HG02885 (cell line): Measurements from ENCODE around the gene ZSWIM6.
A peak's percentile ranks its signal among the peaks of the same experiment; 100 is the strongest.
"Not testable (repeated sequence)": the region's sequence is repeated elsewhere in the genome, so short reads cannot be mapped to it uniquely, and the experiment has no call there.

Experiments used
- ATAC-seq: cut with Tn5 transposase; IDR thresholded peaks from one replicate; pipeline ENCODE4 v1.9.1; 2021; ENCODE audit warnings: mild to moderate bottlenecking; ENCODE audit not compliant: unreplicated experiment, poor library complexity

ZSWIM6 gene

GRCh38 chr5:61402244-61402823 lies 70.3 kb downstream of the ZSWIM6 start:
- no peak for ATAC-seq

GRCh38 chr5:61402970-61403900 lies 71.2 kb downstream of the ZSWIM6 start:
- ATAC-seq, result no peak

GRCh38 chr5:61405511-61406295 lies 73.6 kb downstream of the ZSWIM6 start:
- no peak for ATAC-seq

GRCh38 chr5:61406497-61406896 lies 74.4 kb downstream of the ZSWIM6 start:
- not testable (repeated sequence) for ATAC-seq

- no peak for ATAC-seq
Observed at GRCh38 chr5:61407706-61408270, 75.7 kb downstream of the ZSWIM6 start.

- peak; percentile 99 for ATAC-seq
Observed at GRCh38 chr5:61408476-61409168, 76.6 kb downstream of the ZSWIM6 start.

GRCh38 chr5:61409568-61409967 lies 77.5 kb downstream of the ZSWIM6 start:
- no peak for ATAC-seq

GRCh38 chr5:61410811-61411210 lies 78.8 kb downstream of the ZSWIM6 start:
- ATAC-seq, result no peak

- no peak for ATAC-seq
Observed at GRCh38 chr5:61412361-61412760, 80.3 kb downstream of the ZSWIM6 start.

GRCh38 chr5:61413205-61413604 lies 81.1 kb downstream of the ZSWIM6 start:
- ATAC-seq, result not testable (repeated sequence)

- no peak for ATAC-seq
Observed at GRCh38 chr5:61414806-61415205, 82.7 kb downstream of the ZSWIM6 start.

GRCh38 chr5:61416010-61416409 lies 84.0 kb downstream of the ZSWIM6 start:
- peak; percentile 40 for ATAC-seq

GRCh38 chr5:61416420-61416819 lies 84.4 kb downstream of the ZSWIM6 start:
- peak; percentile 22 for ATAC-seq

GRCh38 chr5:61417340-61417739 lies 85.3 kb downstream of the ZSWIM6 start:
- no peak for ATAC-seq

GRCh38 chr5:61417851-61418250 lies 85.8 kb downstream of the ZSWIM6 start:
- no peak for ATAC-seq

- no peak for ATAC-seq
Observed at GRCh38 chr5:61419106-61419505, 87.0 kb downstream of the ZSWIM6 start.

GRCh38 chr5:61420016-61420415 lies 88.0 kb downstream of the ZSWIM6 start:
- ATAC-seq, result no peak

GRCh38 chr5:61421262-61421661 lies 89.2 kb downstream of the ZSWIM6 start:
- ATAC-seq, result not testable (repeated sequence)

GRCh38 chr5:61423487-61424145 lies 91.6 kb downstream of the ZSWIM6 start:
- ATAC-seq, result no peak
